Right ventricle myocardium superior (tissue), 1 donor: ENCODE measurements around the gene FXYD6. TPM values are rescaled to one million over a fixed set of nuclear protein-coding genes. Genes with fewer than 3 reads are reported as not detected.

ENCODE experiments used
- ATAC-seq: fragments of 200-7000 bp; cut with Tn5 transposase; one replicate; pipeline ENCODE4 v1.9.1; 2020; ENCODE audit warnings: mild to moderate bottlenecking; ENCODE audit not compliant: poor library complexity
- DNase-seq: peaks from one replicate; pipeline ENCODE4 v3.0.0-alpha.2; 2020
- intact Hi-C: fragments of 100-400 bp; cut with DNase I; formaldehyde crosslinking; loops from one replicate; pipeline ENCODE4 v1.11.2; 2022
- total RNA-seq: library from RNA; stranded (reverse); fragmentation: NEBNext Ultra II Directional; extraction: Animal tissue kit (Norgen Biotek cat#: 25700); gene quantifications from one replicate; pipeline ENCODE4 v1.2.1, GENCODE V29; 2021
- donor health status: DM: no; HTN: yes; CAD: no; lungs with severe emphysema.

The FXYD6 gene
- total RNA-seq, 1 donor from 2014 or later = 34.6 TPM

- intact Hi-C loops = no loop called here
- ATAC-seq = no peak
- DNase-seq = no peak
These were observed 83.5 kb downstream of the FXYD6 start for GRCh38 chr11:117792992-117793391.

- no peak for ATAC-seq
- no peak for DNase-seq
- intact Hi-C loops = no loop called here
These were observed 84.2 kb downstream of the FXYD6 start for GRCh38 chr11:117792241-117792640.

GRCh38 chr11:117790279-117790678, 86.2 kb downstream of the FXYD6 start:
- intact Hi-C loops = no loop called here
- ATAC-seq (no peak), DNase-seq (no peak)

GRCh38 chr11:117789241-117789640, 87.2 kb downstream of the FXYD6 start:
- ATAC-seq (no peak), DNase-seq (no peak)
- intact Hi-C loops = no loop called here

Other genes with a start within 250 kb of the FXYD6 start
- gene DSCAML1, start 79.4 kb downstream of the FXYD6 start, total RNA-seq = 0.83 TPM
- 1.4 TPM for gene FXYD2, start 51.9 kb downstream of the FXYD6 start, total RNA-seq
- not detected for gene TMPRSS13, start 52.7 kb upstream of the FXYD6 start, total RNA-seq
- gene IL10RA, start 109.7 kb upstream of the FXYD6 start, total RNA-seq = 6.2 TPM
- not detected for gene TMPRSS4, start 200.4 kb upstream of the FXYD6 start, total RNA-seq
- not detected for gene SMIM35, start 210.3 kb upstream of the FXYD6 start, total RNA-seq